DMS 273 (cell line): ENCODE results near the gene PCCA.

Experiments used
- DNase-seq: peaks from one replicate; lab custom pipeline; 2025; ENCODE audit not compliant: unreplicated experiment; lab: John Stamatoyannopoulos, UW

The PCCA gene

DNA sequence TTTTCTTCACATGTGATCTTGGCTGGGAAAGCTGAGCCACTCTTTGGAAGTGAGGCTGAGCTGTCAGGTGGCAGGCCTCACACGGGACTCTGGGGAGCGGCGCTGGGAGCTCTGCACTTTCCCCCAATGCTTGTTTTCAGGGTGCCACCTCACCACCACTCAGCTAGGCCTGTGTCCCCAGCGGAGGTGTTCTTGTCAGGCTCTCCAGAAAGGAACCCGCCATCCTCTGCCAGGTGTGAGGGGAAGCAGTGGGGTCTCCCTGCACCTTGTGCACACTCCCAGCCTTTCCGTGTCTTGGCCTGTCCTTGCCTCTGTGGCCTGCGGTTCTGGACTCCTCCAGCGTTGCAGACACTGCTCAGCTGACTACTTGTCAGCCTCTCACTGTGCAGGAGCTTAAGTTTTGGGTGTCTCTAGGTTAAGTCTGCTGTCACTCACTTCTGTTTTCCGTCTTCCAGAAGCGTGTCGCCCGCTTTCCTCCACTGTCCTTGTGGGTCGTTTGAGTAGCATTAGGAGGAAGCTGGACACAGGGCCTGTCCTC is 447.8 kb downstream of the PCCA start:
- DNase-seq = no peak

DNA sequence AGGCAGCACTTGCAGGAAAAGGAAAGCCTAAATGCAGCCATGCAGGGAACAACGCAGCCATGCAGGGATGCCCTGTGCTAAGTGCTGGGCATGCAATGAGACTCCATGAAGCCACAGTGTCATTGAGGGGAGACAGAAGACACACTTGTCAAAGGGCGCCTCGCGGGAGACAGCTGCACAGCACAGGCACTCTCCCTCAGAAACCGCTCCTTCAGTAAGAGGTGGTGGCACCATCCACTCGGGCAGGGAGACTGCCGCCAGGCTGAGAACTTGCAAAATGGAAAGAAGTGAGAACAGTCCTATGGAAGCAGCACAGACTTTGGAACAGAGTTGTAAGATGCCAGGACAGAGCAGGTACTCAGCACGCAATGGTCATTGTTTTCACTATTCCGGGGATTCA is 448.6 kb downstream of the PCCA start:
- no peak for DNase-seq

GRCh38 chr13:100537951-100538462 is 449.1 kb downstream of the PCCA start:
- no peak for DNase-seq

DNA sequence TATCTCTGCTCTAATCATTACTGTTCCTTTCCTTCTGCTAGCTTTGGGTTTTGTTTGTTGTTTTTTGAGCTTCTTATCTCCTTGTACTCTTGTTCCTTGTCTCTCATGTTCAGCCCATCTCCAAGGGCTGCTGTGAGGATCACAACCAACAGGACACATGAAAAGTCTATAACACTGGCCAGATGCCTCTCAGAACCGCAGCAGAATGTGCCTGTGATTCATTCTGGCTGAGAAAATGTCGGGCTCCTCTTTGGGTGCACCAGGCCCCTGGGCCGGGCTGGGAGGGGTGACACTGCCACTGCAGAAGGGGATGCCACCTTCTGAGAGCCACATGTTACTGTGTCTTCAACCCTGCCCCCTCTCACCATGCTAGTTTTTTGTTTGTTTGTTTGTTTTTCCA is 451.7 kb downstream of the PCCA start:
- no peak for DNase-seq

- no peak for DNase-seq
Observed at GRCh38 chr13:100541897-100542825, 453.3 kb downstream of the PCCA start.

DNA sequence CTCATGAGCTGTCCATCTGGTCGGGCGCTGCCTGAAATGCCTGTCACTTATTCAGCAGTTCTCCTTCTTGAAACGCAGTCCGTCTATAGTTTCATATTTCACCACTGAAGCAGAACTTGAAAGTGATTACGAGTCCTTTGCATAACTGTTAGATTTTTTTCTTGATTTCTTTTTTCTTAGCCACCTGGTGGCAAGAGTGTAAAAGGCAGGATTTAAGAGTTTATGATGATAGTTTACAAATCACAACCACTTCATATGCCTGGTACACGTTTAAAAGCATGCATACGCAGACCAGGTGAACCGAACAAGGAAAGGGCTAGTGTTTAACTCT is 453.9 kb downstream of the PCCA start:
- peak; percentile 67 for DNase-seq

GRCh38 chr13:100543872-100544602 is 455.1 kb downstream of the PCCA start:
- no peak for DNase-seq

GRCh38 chr13:100544866-100545683 is 456.2 kb downstream of the PCCA start:
- peak; percentile 63 for DNase-seq

DNA sequence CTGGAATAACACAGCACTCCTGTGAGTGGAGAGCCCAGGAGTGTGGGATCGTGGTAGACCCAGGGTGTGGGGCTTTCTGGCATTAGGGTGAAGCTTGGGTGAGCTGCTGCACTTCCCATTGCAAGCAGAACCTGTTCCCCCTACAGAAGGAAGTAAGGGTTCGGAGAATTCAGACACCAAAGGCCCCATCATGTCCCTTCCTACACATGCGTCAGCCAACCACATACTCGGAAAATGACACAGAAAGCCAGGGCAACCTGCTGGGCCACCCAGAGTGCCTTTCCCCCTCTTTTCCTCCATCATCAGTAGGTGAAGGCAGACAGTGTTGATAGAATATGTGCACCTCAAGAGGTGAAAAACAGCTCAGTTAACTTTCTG is 456.8 kb downstream of the PCCA start:
- no peak for DNase-seq

- no peak for DNase-seq
Observed at GRCh38 chr13:100546713-100547405, 458.0 kb downstream of the PCCA start.

GRCh38 chr13:100547791-100548201 is 458.9 kb downstream of the PCCA start:
- peak; percentile 47 for DNase-seq

GRCh38 chr13:100549316-100549715 is 460.4 kb downstream of the PCCA start:
- DNase-seq = no peak

GRCh38 chr13:100552755-100553154 is 463.9 kb downstream of the PCCA start:
- no peak for DNase-seq

DNA sequence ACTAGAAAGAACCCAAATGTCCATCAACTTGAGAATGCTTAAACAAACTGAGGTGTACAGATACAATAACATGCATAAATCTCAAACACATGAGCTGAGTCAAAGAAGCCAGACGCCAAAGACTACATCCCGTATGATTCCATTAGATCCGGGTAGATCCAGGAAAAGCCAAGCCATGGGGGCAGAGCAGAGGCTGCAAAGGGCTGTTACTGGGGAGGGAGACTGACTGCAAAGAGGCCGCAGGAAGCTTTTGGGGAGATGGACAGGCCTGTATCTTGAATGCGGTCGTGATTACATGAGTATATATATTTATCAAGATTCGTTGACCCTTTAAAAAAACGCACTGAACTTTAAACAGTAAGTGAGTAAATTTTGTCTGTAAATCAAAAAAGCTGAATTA is 471.0 kb downstream of the PCCA start:
- DNase-seq = no peak

DNA sequence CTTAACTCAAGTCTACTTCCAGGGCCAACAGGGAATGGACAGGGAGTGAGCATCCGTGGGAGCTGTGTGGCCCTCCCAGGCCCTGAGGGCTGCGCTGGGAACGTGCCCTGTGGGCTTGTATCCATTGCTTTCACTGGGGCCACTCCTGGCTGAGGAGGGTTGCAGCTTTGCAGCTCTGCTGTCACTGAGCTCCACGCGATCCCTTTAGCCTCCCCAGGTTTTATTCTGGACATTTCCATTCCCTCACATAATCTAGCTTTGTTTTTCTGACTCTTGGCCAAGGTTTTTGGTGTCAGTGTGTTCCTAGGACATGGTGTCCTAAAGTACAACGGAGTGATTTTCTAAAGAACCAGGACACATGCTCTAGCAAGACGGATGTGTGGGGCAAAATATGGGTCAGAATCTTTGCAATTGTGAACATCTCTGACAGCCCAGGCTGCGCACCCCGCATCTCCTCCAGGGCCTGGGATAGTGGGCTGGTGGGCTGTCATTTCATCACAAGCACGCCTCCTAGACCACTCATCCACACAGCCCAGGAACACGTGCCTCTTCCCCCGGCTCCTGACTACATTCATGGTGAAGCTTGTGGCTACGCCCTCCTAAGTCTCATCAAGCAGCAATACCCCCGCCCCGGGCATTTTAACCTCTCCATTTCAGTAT is 471.7 kb downstream of the PCCA start:
- no peak for DNase-seq

- DNase-seq = no peak
Observed at GRCh38 chr13:100561158-100561499, 472.2 kb downstream of the PCCA start.

DNA sequence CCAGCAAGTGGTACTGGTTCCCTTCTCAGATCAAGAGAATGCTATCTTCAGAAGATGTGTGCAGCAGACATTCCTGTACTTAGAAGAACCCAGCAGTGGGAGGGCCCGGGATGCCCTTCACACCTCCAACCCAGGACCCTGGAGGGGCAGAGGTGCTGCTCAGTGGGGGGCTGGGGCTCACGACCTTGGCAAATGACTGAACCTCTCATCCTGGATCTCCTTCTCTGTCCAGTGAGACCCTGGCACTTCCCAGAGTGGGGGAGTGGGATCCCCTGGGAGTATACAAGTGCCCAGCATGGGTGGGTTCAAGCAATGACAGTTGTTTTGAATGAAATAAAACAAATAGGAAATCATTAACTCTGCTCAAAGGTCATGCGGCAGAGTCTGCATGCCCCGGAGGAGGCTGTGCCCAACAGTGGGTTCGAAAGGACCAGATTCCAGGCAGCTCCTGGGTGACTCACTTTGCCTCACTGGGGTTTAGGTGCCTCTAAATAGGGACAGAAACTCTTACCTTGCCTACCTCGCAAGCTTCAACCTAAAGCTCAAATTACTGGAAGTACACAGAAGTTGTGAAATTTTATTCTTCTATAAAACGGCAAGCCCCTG is 472.8 kb downstream of the PCCA start:
- no peak for DNase-seq

DNA sequence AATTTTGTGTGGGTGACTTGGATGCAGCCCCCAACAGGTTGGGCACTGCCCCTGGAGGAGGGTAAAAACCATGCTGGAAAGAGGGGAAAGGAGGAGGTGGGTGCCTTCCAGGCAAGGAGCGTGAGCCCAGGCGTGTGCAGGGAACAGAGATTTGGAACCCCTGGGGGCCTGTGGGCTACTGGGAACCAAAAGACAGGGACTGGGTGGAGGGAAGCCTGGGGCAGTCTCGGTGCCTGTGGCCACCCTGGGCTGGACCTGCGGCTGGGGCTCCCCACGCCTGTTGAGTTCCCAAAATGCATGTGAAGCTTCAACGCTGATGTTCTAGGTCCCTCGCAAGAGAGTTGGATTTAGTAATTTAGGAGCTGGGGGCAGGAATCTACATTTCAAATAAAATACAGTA is 474.9 kb downstream of the PCCA start:
- no peak for DNase-seq

GRCh38 chr13:100564444-100565223 is 475.7 kb downstream of the PCCA start:
- DNase-seq = no peak
